ENCODE results near the gene E4F1.
A peak's percentile ranks its signal among the peaks of the same experiment; 100 is the strongest.
"Not testable (repeated sequence)": the region's sequence is repeated elsewhere in the genome, so short reads cannot be mapped to it uniquely, and the experiment has no call there.

Gene E4F1

DNA sequence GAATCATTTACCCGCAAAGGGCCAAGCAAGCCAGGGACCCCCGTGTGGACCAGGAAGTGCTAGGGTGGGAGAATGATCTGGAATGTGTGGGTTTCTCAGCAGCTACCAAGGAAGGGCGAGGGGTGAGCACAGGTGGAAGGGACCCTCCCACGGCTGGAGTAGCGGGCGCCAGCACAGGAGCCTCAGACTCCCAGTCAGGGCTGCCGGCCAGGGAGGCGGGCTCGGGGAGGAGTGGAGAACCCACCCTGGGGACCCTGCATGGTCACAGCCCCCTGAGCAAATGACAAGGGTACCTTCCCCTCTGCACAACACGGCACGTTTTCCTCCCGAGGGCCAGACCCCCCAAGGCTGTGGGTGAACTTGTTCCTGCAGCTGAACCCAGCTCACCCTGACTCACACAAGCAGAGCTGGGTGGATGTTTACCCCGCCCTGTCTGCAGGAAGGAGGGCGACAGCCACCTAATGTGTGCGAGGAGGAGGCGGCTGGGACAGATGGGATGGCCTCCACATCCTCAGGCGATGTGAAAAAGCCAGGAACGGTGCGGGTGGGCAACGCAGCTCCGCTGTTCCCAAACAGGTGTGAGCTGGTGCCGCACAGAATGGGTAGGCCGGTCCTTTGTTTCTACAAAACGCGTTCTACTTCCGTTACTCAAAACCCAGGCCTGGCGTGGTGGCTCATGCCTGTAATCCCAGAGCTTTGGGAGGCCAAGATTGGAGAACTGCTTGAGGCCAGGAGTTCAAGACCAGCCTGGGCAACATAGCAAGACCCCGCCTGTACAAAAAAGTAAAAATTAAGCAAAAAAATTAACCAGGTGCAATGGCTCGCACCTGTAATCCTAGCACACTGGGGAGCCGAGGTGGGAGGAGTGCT is 21.8 kb downstream of the E4F1 start:
- DNase-seq (ENCODE audit: low read depth in 2 of 2) = no peak

DNA sequence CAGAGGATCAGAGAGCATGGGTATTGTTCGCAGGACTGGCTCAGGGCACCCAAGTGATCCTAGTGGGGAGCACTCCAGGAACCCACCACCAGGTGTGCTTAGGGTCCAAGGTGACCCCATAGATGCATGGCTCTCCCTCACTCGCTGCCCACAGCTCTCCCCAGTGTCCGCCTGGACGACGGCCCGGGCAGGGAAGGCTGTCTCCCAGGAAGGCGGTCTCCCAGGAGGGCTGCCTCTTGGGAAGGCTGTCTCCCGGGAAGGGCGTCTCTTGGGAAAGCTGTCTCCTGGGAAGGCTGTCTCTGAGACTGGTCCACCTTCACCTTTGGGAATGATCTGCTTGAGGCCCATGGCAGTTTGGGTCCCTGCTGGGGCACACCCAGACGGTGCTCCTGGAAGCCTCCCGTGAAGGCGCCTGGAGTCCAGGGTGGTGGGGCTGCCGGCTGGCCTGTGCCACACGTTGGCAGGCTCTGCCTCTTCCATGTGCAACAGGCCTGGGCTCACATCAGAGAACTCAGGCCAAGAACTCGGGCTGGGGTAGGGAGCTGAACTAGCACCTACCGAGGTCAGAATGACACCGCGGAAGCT is 23.0 kb downstream of the E4F1 start:
- no peak for DNase-seq (ENCODE audit: low read depth in 2 of 2)

DNA sequence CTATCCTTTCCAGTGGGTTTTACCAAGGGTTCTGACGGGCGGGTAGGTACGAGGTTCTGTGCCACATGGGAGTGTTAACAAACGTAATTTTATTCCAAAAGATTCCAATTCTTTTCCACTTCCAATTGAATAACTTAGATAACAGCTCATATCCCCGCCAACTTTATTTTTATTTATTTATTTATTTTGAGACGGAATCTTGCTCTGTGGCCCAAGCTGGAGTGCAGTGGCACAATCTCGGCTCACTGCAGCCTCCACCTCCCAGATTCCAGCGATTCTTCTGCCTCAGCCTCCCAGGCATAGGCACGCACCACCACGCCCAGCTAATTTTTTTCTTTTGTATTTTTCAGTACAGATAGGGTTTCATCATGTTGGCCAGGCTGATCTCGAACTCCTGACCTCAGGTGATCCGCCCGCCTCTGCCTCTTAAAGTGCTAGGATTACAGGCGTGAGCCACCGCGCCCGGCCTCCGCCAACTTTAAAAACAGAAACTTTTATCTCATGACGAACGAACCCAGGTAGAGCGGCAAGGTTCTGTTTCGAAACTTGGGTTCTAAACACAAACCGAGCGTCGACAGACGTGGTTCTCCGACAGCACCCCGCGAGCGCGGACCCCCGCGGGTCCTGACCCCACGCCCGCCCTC is 27.4 kb downstream of the E4F1 start:
- DNase-seq (ENCODE audit: low read depth in 2 of 2) = peak; percentile 24 to 32

DNA sequence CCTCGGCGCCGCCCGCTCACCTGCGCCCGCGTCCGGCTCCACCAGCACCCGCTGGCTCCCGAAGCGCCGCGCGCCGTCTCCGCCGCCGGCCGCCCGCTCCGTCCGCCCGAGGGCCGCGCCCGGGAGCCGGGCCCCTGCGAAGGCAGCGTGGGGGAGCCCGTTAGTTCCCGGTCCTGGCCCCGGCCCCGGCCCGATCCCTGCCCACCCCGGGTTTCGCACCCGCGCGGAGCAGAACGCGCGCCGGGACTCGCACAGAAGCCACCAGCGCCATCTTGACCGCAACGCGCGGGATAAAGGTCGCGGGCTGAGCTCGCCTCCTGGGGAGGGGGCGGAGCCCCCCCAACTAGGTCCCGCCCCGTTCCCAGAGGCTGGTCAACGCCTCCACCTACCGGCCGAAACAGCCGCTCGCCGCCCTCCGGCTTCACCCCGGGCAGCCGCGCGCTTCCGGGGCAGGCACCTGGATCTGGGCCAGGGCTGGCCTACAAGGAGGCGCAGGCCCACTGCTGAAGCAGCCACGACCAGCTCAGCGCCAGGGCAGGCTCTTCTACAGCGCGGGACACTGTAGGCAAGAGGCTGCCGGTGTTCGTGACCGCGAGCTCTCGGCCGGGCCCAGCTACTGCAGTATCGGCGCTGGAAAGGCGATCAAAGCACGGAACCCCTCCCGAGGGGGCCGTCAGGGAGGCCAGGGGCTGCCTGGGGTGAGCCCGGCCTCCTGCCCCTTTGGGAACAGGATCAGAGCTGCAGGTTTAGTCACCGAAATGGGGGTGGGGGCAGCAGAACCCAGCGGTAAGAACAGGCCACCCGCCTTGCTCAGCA is 28.1 kb downstream of the E4F1 start, which contains the start of gene ECI1:
ECI1 (minus strand) TSS at position 292 of the 816 bp plus-strand sequence; CDS start at position 271, 21 bp downstream.
- peak; percentile 58 to 76 for DNase-seq (ENCODE audit: low read depth in 2 of 2)

DNA sequence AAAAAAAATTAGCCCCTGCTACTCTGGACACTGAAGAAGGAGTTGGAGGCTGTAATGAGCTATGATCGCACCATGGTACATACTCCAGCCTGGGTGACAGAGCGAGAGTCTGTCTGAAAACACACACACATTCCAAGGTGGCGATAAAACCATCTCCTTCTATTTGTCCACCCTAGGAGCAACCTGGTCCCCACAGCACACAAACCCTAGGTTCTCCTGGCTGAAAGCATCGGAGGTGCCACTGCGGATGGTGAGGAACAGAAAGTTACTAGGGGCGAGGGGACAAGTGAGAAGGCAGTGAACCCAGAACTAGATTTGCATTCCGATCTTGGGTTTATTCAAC is 29.4 kb downstream of the E4F1 start:
- DNase-seq (ENCODE audit: low read depth in 2 of 2) = no peak

DNA sequence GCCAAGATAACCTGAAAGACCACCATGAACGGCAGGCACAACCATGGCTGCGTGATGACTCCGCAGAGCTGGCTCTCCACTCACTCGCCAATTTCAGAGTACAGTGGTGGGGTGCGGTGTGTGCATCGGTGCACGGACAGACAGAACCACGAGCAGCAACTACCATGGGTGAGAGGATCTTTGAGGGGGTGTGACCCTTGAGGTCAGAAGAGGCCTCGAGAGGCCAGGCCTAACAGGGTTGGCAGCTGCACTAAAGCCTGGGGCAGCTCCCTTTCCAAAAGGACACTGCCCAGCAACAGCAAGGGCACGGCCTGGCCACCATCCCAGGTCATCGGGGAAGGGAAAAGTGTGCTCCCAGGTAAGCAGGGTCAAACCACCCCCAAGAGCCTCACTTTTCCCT is 29.9 kb downstream of the E4F1 start:
- no peak for DNase-seq (ENCODE audit: low read depth in 2 of 2)

DNA sequence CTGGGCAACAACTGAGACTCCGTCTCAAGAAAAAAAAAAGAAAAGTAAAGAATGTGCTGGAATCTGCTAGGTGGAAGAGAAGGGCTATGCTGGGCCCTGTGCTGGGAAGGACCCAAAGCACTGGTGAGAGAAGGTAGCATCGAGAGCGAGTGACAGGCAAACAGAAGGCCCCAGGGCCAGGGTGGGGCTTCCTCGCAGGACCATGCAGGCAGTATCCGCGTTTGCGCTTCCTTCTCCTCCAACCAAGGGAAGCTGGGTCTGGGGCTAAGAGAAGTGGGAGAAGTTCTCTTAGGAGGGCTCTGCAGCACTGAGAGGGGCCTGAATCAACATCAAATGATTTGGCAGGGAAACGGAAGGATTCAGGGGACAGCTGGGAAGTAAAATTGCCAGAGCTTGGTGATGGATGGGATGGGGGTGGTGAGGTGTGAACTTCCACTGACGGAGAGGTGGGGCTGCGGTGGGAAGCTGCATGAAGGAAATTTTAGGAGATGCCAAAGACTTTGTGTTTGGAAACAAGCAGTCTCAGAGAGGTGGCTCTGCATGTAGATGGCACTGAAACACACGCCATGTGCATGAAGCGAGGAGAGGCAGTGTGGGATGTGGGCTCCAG is 33.2 kb downstream of the E4F1 start:
- DNase-seq (ENCODE audit: low read depth in 2 of 2) = no peak

DNA sequence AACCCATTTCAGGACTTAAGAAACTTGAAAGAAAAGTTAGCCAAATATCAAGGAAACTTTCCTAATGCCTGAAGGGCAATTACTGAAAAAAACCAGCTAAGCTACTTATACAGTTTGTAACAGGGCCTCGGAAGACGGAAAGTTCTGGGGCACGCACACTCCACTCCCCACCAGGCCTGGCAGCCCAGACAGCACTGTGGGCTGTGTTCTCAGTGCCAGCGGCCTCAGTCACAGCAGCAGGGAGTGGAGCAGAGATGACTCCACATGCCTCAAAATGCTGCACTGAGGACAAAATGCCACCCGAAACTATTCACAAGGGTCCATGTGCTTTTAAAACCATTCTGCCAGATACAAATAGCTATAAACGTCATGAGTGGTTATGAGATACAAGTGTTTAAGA is 34.3 kb downstream of the E4F1 start:
- DNase-seq (ENCODE audit: low read depth in 2 of 2) = no peak

DNA sequence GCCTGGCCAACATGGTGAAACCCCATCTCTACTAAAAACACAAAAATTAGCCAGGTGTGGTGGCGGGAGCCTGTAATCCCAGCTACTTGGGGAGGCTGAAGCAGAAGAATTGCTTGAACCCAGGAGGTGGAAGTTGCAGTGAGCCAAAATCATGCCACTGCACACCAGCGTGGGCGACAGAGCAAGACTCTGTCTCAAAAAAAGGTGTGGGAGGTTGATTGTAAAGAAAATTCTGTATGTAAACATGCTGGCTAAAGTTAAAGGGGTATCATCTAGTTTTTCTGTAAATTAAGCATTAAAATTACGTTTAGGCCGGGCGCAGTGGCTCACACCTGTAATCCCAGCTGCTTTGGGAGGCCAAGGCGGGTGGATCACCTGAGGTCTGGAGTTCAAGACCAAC is 35.1 kb downstream of the E4F1 start:
- not testable (repeated sequence) for DNase-seq (ENCODE audit: low read depth in 2 of 2)

DNA sequence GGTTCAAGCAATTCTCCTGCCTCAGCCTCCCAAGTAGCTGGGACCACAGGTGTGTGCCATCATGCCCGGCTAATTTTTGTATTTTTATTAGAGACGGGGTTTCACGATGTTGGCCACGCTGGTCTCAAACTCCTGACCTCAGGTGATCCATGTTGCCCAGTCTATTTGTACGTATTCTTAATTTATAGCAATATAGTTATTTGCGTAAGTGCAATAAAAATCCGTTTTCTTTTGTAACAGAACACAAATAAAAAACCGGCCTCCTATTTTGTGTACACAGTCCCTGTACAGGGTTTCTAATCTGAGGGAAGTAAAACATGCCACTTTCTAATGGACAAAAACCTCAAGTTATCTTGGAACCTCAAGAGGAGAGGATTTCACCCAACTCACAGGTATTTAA is 36.9 kb downstream of the E4F1 start:
- no peak for DNase-seq (ENCODE audit: low read depth in 2 of 2)

DNA sequence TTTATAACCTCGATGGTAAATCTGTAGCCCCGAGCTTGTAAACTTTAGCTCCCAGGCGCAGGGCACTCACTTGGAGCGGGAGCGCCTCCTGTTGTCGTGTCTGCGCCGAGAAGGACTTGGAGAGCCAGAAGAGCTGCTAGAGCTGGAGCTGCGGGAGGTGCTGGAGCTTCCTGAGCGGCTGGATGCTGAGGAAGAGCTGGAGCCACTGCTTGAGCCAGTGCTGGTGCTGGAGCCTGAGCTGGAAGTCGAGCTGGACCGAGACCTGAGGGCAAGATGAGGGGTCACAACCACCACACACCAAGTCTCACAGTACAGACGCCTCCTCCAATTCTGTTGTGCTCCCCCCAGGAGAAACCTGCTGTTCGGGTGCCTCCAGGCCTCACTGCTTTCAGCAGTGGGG is 39.6 kb downstream of the E4F1 start:
- not testable (repeated sequence) for DNase-seq (ENCODE audit: low read depth in 2 of 2)

DNA sequence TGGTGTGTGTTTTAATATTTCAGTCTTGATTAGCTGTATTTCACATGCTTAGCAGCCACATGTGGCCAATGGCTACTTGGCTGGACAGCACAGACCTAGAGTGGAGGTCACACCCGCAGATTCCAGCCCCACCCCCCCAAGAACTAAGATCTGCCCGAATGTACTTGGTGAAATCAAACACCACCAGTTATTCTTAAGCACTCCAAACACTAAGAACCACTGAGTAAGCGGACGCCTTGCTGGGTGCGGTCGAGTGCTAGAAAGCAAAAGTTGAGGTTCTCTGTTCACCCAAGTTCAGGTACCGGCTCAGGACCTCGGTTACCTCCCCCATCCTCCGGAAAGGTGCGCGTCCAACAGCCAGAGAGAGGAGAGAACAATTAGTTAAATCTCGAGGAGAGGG is 43.5 kb downstream of the E4F1 start:
- not testable (repeated sequence) for DNase-seq (ENCODE audit: low read depth in 2 of 2)

DNA sequence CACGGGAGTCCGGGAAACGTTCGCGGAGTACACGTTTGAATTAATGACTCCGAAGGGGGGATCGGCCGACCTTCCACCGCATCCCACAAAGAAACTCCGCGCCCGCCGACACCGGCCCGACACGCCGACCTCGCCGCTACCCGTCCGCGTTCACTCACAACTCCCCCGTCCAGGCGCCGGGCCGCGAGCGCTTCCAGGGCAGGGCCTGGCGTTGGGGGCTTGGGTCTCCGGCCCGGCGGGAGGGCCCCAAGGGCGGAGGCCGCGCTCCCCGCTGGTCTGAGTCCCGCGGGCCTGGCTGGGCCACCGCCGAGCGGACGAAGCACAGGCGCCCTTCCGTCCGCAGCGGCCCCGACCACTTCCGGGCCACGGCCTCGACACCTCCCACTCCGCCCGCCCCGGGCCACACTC is 44.1 kb downstream of the E4F1 start:
- DNase-seq (ENCODE audit: low read depth in 2 of 2) = not testable (repeated sequence)

DNA sequence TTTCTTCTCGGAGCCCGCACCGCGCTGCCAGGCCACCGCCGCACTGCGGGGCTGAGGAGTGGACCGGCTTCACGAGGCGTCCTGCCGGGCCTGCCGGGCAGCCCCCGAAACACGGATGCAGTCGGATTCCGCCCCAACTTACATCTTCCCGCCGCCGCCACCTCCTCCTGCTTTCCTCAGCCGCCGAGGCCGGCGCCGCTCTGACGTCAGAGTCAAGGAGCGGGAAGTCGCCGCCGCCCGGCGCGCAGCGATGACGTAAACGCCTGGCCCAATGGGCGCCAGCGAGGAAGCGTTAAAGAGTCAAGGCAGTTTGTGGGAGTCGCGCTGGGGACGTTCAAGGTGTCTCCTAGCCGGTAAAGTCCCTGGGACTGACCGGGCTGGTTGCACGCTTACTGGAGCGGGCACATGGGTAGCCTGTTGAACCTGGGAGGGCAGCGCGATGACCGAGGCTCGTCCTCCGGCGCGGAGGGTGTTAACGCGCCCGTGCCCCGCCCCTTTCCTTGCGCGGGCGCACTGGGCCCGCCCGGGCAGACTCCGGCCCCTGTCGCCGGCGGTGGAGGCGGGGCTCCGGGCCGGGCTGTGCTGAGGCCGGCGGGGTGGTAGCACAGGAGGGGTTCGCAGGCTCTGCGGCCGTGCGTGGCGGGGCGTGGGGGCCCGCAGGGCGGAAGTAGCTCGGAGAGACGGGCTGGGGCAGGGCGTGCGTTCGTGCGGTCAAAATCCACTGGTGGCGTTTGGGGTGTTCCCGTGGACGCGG is 44.7 kb downstream of the E4F1 start, which contains the start of gene RNPS1:
RNPS1 (minus strand) TSS at position 214 of the 754 bp plus-strand sequence. CDS start 3,483 bp downstream, outside the sequence.
- DNase-seq (ENCODE audit: low read depth in 2 of 2) = peak; percentile 91 to 93

DNA sequence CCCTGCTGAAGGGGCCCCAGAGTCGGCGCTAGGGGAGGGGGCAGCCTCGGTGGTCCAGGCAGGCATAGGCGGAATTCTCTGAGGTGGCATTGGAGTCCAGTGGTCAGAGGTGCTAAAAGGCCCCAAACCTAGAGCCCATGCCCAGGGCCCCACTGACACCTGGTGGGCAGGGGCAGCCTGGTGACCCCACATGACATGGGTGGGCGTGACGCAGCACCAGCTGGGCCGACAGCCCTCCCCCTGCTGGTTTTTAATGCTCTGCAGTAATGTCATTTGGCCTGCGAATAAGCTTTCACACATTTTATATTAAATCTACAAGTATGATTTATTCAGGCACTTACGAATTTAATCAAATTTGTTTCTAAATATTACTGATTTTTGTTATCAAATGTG is 46.7 kb downstream of the E4F1 start:
- DNase-seq (ENCODE audit: low read depth in 2 of 2) = no peak

DNA sequence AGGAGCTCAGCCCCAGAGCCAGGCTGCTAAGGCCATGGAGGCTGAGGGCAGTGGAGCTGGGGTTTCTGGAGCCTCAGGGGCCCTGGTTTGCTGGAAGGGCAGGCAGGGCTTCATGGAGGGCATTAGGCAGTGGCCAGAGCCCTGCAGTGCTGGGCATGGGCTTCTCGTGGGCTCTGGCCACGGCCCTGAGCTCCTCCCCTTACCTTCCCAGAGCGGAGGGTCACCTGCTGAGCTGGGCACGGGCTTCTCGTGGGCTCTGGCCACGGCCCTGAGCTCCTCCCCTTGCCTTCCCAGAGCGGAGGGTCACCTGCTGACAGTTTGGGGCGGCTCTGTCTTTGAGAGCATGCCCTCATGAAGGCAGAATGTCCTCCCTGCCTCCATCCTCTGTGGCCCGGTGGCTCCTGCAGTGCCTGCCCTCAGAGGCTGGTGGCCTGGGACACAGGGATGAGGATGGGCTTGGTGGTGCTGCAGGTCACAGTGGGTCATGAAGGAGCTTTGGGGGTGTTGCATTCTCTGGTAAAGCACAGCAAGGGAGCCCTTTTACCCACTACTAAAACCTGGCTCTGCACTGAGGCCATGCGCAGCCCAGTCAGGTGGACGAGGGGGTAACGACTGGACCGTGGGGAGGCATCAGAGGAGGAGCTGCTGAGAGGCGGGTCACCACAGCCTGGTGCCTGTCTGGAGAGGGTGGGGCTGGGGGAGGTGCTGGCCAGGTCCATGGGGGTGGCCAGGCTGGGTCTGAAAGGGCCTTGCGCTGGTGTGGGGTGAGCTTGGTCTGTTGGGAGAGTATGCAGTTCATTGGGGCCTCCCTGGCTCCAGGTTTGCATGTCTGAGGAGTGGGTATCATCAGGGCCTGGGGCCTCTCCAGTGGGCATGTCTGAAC is 47.4 kb downstream of the E4F1 start:
- no peak for DNase-seq (ENCODE audit: low read depth in 2 of 2)

DNA sequence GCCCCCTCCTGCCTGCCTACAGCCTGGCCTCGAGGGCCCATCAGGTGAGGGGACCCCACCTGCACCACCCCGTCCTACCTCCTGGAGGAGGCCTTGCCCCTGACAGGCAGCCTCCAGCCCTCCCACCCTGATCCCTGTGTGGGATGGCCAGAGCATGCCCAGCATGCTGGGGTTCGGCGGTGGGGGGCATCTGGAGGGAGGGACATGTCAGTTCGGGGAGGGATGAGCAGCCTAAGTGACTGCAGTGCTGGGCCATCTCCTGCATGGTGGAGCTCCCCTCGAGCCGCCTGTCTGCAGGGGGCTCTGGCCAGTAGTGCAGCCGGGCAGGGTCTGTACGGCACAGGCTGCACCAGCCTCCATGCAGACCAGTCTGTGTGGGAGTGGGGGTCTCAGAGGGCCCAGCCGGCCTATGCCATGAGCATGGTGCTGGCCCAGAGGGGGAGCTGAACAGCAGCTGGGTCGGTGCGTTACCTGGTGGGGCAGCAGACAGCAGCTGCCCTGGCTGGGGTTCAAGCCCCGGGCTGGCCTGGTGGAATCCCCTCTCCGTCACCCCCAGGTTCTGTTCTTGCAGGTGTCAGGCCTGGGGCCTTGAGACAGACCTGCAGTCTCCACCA is 48.6 kb downstream of the E4F1 start:
- DNase-seq (ENCODE audit: low read depth in 2 of 2) = no peak

DNA sequence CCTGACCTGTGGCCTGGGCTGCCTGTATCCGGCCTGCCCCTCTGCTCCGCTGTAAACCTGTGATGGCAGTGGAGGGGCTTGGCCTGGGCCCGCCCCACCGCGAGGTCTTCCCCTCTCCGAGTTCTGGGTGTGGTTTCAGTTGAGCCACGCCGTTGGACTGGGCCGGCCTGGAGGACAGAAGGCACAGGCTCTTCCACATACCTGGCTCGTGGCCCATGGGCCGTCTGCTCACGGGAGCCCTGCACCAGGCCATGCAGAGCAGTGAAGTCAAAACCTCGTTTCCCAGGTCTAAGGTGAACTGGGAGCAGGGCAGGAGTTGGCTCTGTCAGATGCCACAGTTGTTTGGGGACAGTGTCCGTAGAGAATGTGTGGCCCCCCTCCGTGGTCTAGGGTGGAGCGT is 50.1 kb downstream of the E4F1 start:
- DNase-seq (ENCODE audit: low read depth in 2 of 2) = no peak

DNA sequence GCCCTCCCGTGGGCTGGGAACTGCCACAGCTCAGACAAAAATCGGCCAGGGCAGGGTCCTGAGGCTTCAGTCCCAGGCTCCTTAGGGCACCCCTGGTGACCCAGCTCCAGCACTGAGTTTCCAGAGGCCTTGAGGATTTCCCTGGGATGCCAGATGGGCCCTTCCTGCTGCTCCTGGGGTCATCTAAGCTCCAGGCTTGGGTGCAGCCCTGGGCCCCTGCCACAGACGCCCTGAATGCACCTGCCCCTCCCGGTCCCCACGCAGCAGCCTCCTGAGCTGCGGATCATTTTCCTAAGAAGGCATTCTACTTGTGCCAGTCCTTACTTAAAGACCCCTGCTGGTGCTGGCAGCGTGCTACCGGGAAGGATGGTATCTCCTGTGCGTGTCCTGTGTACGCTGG is 50.5 kb downstream of the E4F1 start:
- no peak for DNase-seq (ENCODE audit: low read depth in 2 of 2)
